KMS-11 (cell line): ENCODE results near the gene PAK2.
"Not testable (repeated sequence)": the region's sequence is repeated elsewhere in the genome, so short reads cannot be mapped to it uniquely, and the experiment has no call there.

Experiments
- H2AFZ ChIP-seq: fragments of 200-600 bp; sonication (generic); 2 replicates; pipeline ENCODE4 v1.6.1; 2016; ENCODE audit warnings: antibody characterized with exemption, mixed run types, low read depth
- H3K27ac ChIP-seq: fragments of 200-600 bp; sonication (generic); 2 replicates; pipeline ENCODE4 v1.6.1; 2016; ENCODE audit warnings: mild to moderate bottlenecking, mixed run types
- H3K27me3 ChIP-seq: fragments of 200-600 bp; sonication (generic); 2 replicates; pipeline ENCODE4 v1.6.1; 2017; ENCODE audit warnings: mild to moderate bottlenecking, low read depth, mixed run types, moderate library complexity; ENCODE audit not compliant: insufficient read depth
- H3K36me3 ChIP-seq: fragments of 200-600 bp; sonication (generic); 2 replicates; pipeline ENCODE4 v1.6.1; 2017; ENCODE audit warnings: mild to moderate bottlenecking, mixed run types; ENCODE audit not compliant: insufficient read depth
- H3K4me1 ChIP-seq: fragments of 200-600 bp; sonication (generic); 2 replicates; pipeline ENCODE4 v1.6.1; 2016; ENCODE audit warnings: mild to moderate bottlenecking, low read depth, mixed run types; ENCODE audit not compliant: poor library complexity, severe bottlenecking
- H3K4me2 ChIP-seq: fragments of 200-600 bp; sonication (generic); 2 replicates; pipeline ENCODE4 v1.7.0; 2016; ENCODE audit warnings: mild to moderate bottlenecking, mixed run types
- H3K4me3 ChIP-seq: fragments of 200-600 bp; sonication (generic); IDR thresholded peaks from 2 replicates; pipeline ENCODE4 v1.6.1; 2017; ENCODE audit warnings: low read depth, low read length, mixed read lengths; ENCODE audit not compliant: insufficient read depth
- H3K79me2 ChIP-seq: fragments of 200-600 bp; sonication (generic); 2 replicates; pipeline ENCODE4 v1.6.1; 2016; ENCODE audit warnings: low read depth, mixed run types; ENCODE audit not compliant: insufficient read depth
- H3K9ac ChIP-seq: fragments of 200-600 bp; sonication (generic); 2 replicates; pipeline ENCODE4 v1.6.1; 2016; ENCODE audit warnings: mild to moderate bottlenecking, mixed run types
- H4K20me1 ChIP-seq: fragments of 200-600 bp; sonication (generic); 2 replicates; pipeline ENCODE4 v1.6.1; 2016; ENCODE audit warnings: mild to moderate bottlenecking, mixed run types; ENCODE audit not compliant: insufficient read depth
- CTCF ChIP-seq: fragments of 200-600 bp; sonication (generic); conservative IDR thresholded peaks from 2 replicates; pipeline ENCODE4 v1.6.1; 2017; ENCODE audit warnings: low read depth, mild to moderate bottlenecking, antibody characterized with exemption, low read length, moderate library complexity, mixed read lengths

The PAK2 gene

DNA sequence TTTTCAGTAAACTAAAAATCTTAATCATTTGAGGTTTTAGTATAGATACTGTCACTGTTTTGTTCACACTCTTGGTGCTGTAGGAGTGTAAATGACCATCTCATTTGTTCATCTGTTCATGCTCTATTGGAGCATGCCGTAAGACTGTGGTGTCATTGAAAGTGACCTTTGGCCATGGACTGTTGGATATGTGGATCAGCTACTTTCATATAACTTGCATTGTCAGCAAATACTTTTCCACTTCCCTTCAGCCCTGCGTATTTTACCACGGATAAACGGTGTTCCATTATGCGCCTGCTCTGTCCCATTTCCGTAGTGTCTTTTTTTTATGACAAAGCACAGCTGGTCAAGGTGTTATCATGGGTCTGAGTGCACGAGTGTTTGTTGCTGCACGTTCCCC is 95.4 kb downstream of the PAK2 start:
- TF ChIP-seq CTCF, result no peak
- Histone ChIP-seq H3K36me3 (no peaks in the 10 kb centered on the region), H3K4me2 (no peak overlapping the region), H3K9ac (no peak overlapping the region), H3K27ac (no peak overlapping the region), H3K4me3 (no peak overlapping the region), H3K27me3 (no peaks in the 10 kb centered on the region), H2AFZ (no peak overlapping the region), H3K4me1 (no peaks in the 10 kb centered on the region), H4K20me1 (no peaks in the 10 kb centered on the region), H3K79me2 (no peaks in the 10 kb centered on the region)

DNA sequence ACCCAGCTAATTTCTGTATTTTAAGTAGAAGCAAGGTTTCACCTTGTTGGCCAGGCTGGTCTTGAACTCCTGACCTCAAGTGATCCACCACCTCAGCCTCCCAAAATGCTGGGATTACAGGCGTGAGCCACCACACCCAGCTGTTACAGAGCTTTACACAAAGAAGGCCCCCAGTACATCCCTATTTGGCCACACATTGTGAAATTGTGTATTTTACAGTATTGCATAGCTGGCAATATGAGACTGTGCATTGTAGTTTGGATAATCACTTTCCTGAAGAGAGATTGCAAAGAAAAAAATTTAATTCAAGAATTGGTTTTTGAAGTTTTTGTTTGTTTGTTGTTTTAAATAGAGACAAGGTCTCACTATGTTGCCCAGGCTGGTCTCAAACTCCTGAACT is 97.0 kb downstream of the PAK2 start:
- H3K27me3 ChIP-seq, result not testable (repeated sequence)

GRCh38 chr3:196837819-196838420 is 98.3 kb downstream of the PAK2 start:
- Histone ChIP-seq H4K20me1 (no peaks in the 10 kb centered on the region), H3K4me3 (no peak overlapping the region), H3K9ac (no peak overlapping the region), H3K4me2 (no peak overlapping the region), H3K79me2 (no peaks in the 10 kb centered on the region), H3K27me3 (no peaks in the 10 kb centered on the region), H2AFZ (no peak overlapping the region), H3K4me1 (no peaks in the 10 kb centered on the region), H3K27ac (no peak overlapping the region), H3K36me3 (no peaks in the 10 kb centered on the region)
- TF ChIP-seq CTCF, result peak; percentile 92

More for the DNA sequence above, 97.0 kb downstream of the PAK2 start:
- H4K20me1 ChIP-seq, H3K4me2 ChIP-seq, H3K9ac ChIP-seq, H3K36me3 ChIP-seq, H2AFZ ChIP-seq, H3K4me3 ChIP-seq, H3K27ac ChIP-seq, H3K79me2 ChIP-seq, H3K4me1 ChIP-seq: not testable (repeated sequence)

DNA sequence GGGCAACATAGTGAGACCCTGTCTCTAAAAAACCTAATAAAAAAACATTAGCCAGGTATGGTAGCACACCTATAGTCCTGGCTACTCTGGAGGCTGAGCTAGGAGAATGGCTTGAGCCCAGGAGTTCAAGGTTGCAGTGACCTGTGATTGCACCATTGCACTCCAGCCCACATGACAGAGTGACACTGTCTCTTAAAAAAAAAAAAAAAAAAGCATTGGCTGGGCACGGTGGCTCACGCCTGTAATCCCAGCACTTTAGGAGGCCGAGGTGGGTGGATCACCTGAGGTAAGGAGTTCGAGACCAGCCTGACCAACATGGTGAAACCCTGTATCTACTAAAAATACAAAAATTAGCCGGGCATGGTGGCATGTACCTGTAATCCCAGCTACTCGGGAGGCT is 99.7 kb downstream of the PAK2 start:
- not testable (repeated sequence) for H3K27me3 ChIP-seq, H4K20me1 ChIP-seq, H3K9ac ChIP-seq, H3K79me2 ChIP-seq, H3K4me1 ChIP-seq, H3K4me3 ChIP-seq, H3K4me2 ChIP-seq, H2AFZ ChIP-seq, H3K36me3 ChIP-seq, H3K27ac ChIP-seq

DNA sequence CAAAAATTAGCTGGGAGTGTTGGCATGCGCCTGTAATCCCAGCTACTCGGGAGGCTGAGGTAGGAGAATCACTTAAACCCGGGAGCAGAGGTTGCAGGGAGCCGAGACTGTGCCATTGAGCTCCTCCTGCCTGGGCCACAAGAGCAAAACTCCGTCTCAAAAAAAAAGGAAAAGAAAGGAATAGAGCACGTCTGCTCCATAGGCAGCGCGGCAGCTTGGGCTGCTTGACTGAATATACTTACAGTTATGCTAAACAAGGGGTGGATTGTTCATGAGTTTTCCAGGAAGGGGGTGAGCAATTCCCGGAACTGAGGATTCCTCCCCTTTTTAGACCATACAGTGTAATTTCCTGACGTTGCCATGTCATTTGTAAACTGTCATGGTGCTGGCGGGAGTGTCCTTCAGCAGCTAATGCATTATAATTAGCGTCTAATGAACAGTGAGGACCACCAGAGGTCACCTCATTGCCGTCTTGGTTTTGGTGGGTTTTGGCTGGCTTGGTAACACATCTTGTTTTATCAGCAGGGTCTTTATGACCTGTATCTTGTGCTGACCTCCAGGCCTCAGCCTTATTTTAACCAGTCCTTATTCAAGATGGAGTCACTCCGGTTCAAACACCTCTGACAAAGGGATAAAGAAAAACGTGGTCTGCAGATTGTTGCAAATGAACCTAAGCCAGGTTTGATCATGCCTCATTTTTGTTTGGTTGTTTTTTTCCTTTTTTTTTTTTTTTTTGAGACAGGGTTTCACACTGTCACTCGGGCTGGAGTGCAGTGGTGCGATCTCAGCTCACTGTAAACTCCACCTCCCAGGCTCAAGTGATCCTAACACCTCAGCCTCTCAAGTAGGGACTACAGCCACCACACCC is 103.1 kb downstream of the PAK2 start:
- Histone ChIP-seq H3K36me3 (no peaks in the 10 kb centered on the region), H3K4me2 (no peak overlapping the region)

More for the DNA sequence above, 103.1 kb downstream of the PAK2 start:
- no peaks in the 10 kb centered on the region for H3K4me1 ChIP-seq
- no peak overlapping the region for H3K4me3 ChIP-seq
- no peaks in the 10 kb centered on the region for H3K79me2 ChIP-seq
- H3K9ac ChIP-seq, result no peak overlapping the region
- no peaks in the 10 kb centered on the region for H3K27me3 ChIP-seq
- H3K27ac ChIP-seq, result no peak overlapping the region
- H2AFZ ChIP-seq, result no peak overlapping the region
- no peak for TF ChIP-seq CTCF
- H4K20me1 ChIP-seq, result no peaks in the 10 kb centered on the region
